ENCODE measurements around the gene PANX1. TPM values are rescaled to one million over a fixed set of nuclear protein-coding genes. Genes with fewer than 3 reads are reported as not detected.

The PANX1 gene
- polyA plus RNA-seq, 1 of the 3 experiments (the other 2 are of a cell fraction), result 11.1 TPM

GRCh38 chr11:94091091-94091490, 37.5 kb upstream of the PANX1 start:
- ChIA-PET CTCF (no interaction called here), POLR2A (no interaction called here)
- Histone ChIP-seq H3K27ac (ENCODE audit: low read depth in 2 of 2, low read length in 1 of 2) (no peak overlapping the region), H3F3A (replicated peaks; ENCODE audit: insufficient read depth) (no peaks in the 10 kb centered on the region), H3K79me2 (ENCODE audit: insufficient read depth) (no peaks in the 10 kb centered on the region), H3K4me2 (no peak overlapping the region), H3K9ac (no peak overlapping the region), H2AFZ (ENCODE audit: low read depth) (no peak overlapping the region), H3K9me3 (no peaks in the 10 kb centered on the region), H3K4me1 (ENCODE audit: control insufficient read depth in 1 of 2, insufficient read depth in 2 of 2, low read depth in 1 of 2, low read length in 1 of 2) (no peaks in the 10 kb centered on the region), H3K4me3 (ENCODE audit: low read depth in 2 of 2, low read length in 1 of 2) (no peak overlapping the region), H4K20me1 (ENCODE audit: insufficient read depth) (no peaks in the 10 kb centered on the region), H3K9me2 (no peaks in the 10 kb centered on the region), H3K36me3 (replicated peaks in 1 of 2; ENCODE audit: control insufficient read depth in 1 of 2, insufficient read depth in 2 of 2, low read length in 1 of 2) (no peaks in the 10 kb centered on the region), H3K27me3 (ENCODE audit: insufficient read depth) (no peaks in the 10 kb centered on the region; the same call in 1 of the 2 replicates)
- WGBS (ENCODE audit: low lambda C conversion rate), result 0% methylated on average over 1 of the region's 1 CpG
- TF ChIP-seq, protein P1, sequence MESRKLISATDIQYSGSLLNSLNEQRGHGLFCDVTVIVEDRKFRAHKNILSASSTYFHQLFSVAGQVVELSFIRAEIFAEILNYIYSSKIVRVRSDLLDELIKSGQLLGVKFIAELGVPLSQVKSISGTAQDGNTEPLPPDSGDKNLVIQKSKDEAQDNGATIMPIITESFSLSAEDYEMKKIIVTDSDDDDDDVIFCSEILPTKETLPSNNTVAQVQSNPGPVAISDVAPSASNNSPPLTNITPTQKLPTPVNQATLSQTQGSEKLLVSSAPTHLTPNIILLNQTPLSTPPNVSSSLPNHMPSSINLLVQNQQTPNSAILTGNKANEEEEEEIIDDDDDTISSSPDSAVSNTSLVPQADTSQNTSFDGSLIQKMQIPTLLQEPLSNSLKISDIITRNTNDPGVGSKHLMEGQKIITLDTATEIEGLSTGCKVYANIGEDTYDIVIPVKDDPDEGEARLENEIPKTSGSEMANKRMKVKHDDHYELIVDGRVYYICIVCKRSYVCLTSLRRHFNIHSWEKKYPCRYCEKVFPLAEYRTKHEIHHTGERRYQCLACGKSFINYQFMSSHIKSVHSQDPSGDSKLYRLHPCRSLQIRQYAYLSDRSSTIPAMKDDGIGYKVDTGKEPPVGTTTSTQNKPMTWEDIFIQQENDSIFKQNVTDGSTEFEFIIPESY (IDR thresholded peaks at IDR 0.05; ENCODE audit: borderline replicate concordance, low read depth), result no peak
- TF ChIP-seq PBX3 (IDR thresholded peaks at IDR 0.05) (no peak), ELF1 (IDR thresholded peaks at IDR 0.05) (no peak), FOXM1 (IDR thresholded peaks at IDR 0.05; ENCODE audit: low read depth) (no peak), IRF3 (IDR thresholded peaks at IDR 0.05; ENCODE audit: low read depth, low read length) (no peak), GATA2 (CRISPR knock-in tag; IDR thresholded peaks at IDR 0.05) (no peak)
- TF ChIP-seq, protein P2, sequence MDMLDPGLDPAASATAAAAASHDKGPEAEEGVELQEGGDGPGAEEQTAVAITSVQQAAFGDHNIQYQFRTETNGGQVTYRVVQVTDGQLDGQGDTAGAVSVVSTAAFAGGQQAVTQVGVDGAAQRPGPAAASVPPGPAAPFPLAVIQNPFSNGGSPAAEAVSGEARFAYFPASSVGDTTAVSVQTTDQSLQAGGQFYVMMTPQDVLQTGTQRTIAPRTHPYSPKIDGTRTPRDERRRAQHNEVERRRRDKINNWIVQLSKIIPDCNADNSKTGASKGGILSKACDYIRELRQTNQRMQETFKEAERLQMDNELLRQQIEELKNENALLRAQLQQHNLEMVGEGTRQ (IDR thresholded peaks at IDR 0.05; ENCODE audit: borderline replicate concordance, low read depth, low read length), result no peak
- no peak for DNase-seq

DNA sequence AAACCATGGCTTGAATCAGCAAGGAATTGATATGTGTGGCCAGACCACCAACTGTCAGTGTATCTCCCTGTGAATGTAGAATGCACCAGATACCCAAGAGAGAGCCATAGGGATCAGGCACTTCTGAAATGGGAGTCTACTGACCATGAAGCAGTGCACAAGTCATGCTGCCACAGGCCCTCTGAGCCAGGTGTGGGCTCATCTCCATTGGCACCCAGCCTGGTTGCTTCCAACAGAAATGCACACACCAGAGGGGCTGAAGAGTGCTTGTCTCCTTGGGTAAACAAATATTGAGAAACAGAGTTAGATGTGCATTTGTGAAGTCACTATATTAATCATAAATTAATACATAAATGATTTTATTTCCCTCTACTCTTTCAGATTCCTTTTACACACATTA, 28.4 kb upstream of the PANX1 start:
- no peaks in the 10 kb centered on the region for H3K27me3 ChIP-seq (ENCODE audit: insufficient read depth)
- no peak overlapping the region for H3K4me3 ChIP-seq (ENCODE audit: low read depth in 2 of 2, low read length in 1 of 2)
- no peaks in the 10 kb centered on the region for H3F3A ChIP-seq (replicated peaks; ENCODE audit: insufficient read depth)
- TF ChIP-seq RCOR1 (IDR thresholded peaks at IDR 0.05; ENCODE audit: low read length) (no peak), SIN3A (IDR thresholded peaks at IDR 0.05; ENCODE audit: borderline replicate concordance, low read depth, low read length) (no peak), SMC3 (IDR thresholded peaks at IDR 0.05; ENCODE audit: low read depth, low read length) (no peak), FOXJ3 (CRISPR knock-in tag; IDR thresholded peaks at IDR 0.05) (no peak), PBX3 (IDR thresholded peaks at IDR 0.05) (no peak), YY1 (IDR thresholded peaks at IDR 0.05; ENCODE audit: low read depth) (no peak), FOXM1 (IDR thresholded peaks at IDR 0.05; ENCODE audit: low read depth) (no peak), CHD2 (IDR thresholded peaks at IDR 0.05; ENCODE audit: low read length, partially characterized antibody) (no peak), NRF1 (IDR thresholded peaks at IDR 0.05; ENCODE audit: low read depth, low read length) (no peak)
- TF ChIP-seq, protein P2 (IDR thresholded peaks at IDR 0.05; ENCODE audit: borderline replicate concordance, low read depth, low read length), result no peak
- TF ChIP-seq, protein P3, sequence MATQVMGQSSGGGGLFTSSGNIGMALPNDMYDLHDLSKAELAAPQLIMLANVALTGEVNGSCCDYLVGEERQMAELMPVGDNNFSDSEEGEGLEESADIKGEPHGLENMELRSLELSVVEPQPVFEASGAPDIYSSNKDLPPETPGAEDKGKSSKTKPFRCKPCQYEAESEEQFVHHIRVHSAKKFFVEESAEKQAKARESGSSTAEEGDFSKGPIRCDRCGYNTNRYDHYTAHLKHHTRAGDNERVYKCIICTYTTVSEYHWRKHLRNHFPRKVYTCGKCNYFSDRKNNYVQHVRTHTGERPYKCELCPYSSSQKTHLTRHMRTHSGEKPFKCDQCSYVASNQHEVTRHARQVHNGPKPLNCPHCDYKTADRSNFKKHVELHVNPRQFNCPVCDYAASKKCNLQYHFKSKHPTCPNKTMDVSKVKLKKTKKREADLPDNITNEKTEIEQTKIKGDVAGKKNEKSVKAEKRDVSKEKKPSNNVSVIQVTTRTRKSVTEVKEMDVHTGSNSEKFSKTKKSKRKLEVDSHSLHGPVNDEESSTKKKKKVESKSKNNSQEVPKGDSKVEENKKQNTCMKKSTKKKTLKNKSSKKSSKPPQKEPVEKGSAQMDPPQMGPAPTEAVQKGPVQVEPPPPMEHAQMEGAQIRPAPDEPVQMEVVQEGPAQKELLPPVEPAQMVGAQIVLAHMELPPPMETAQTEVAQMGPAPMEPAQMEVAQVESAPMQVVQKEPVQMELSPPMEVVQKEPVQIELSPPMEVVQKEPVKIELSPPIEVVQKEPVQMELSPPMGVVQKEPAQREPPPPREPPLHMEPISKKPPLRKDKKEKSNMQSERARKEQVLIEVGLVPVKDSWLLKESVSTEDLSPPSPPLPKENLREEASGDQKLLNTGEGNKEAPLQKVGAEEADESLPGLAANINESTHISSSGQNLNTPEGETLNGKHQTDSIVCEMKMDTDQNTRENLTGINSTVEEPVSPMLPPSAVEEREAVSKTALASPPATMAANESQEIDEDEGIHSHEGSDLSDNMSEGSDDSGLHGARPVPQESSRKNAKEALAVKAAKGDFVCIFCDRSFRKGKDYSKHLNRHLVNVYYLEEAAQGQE (IDR thresholded peaks at IDR 0.05; ENCODE audit: low read depth, low read length), result no peak
- no peaks in the 10 kb centered on the region for H3K36me3 ChIP-seq (replicated peaks in 1 of 2; ENCODE audit: control insufficient read depth in 1 of 2, insufficient read depth in 2 of 2, low read length in 1 of 2)
- ChIA-PET CTCF (no interaction called here), POLR2A (no interaction called here)
- no peaks in the 10 kb centered on the region for H3K9me3 ChIP-seq
- H2AFZ ChIP-seq (ENCODE audit: low read depth), result no peak overlapping the region
- DNase-seq, result no peak
- H3K4me1 ChIP-seq (ENCODE audit: control insufficient read depth in 1 of 2, insufficient read depth in 2 of 2, low read depth in 1 of 2, low read length in 1 of 2), result no peaks in the 10 kb centered on the region
- no peak overlapping the region for H3K9ac ChIP-seq
- no peaks in the 10 kb centered on the region for H4K20me1 ChIP-seq (ENCODE audit: insufficient read depth)
- H3K9me2 ChIP-seq, result no peaks in the 10 kb centered on the region
- no peaks in the 10 kb centered on the region for H3K79me2 ChIP-seq (ENCODE audit: insufficient read depth)
- H3K4me2 ChIP-seq, result no peak overlapping the region
- H3K27ac ChIP-seq (ENCODE audit: low read depth in 2 of 2, low read length in 1 of 2), result no peak overlapping the region
